Mucosa of descending colon (tissue), 3 donors: ENCODE measurements around the gene RHBDL1. TPM values are rescaled to one million over a fixed set of nuclear protein-coding genes. Genes with fewer than 3 reads are reported as not detected.

Experiments
- ATAC-seq: fragments of 200-7000 bp; cut with Tn5 transposase; one replicate; pipeline ENCODE4 v1.9.1; 2020; ENCODE audit warnings: mild to moderate bottlenecking, moderate library complexity
- DNase-seq, 3 donors: peaks; one replicate each; pipeline ENCODE4 v3.0.0-alpha.2; 2020
- H3K36me3 ChIP-seq: fragments of 200-600 bp; one replicate; pipeline ENCODE4 v1.8.0; 2021; ENCODE audit warnings: low read depth, mild to moderate bottlenecking
- H3K4me1 ChIP-seq: fragments of 200-600 bp; one replicate; pipeline ENCODE4 v1.8.0; 2021; ENCODE audit warnings: low read depth, mild to moderate bottlenecking
- H3K4me3 ChIP-seq: fragments of 200-600 bp; one replicate; pipeline ENCODE4 v1.8.0; 2021; ENCODE audit warnings: mild to moderate bottlenecking
- H3K9me3 ChIP-seq: fragments of 200-600 bp; one replicate; pipeline ENCODE4 v1.8.0; 2021; ENCODE audit warnings: mild to moderate bottlenecking
- intact Hi-C, 2 donors: fragments of 100-400 bp; cut with DNase I in 1 of 2; cut with micrococcal nuclease in 1 of 2; formaldehyde crosslinking; loops; one replicate each; pipeline versions ENCODE4 v1.11.0 to v1.11.1; 2022; cut with DNase I, micrococcal nuclease
- total RNA-seq, 3 donors: library from RNA; stranded (reverse); fragmentation: NEBNext Ultra II Directional in 2 of 3; extraction: Animal tissue kit (Norgen Biotek cat#: 25700) in 2 of 3; gene quantifications; one replicate each; pipeline versions ENCODE4 v1.2.1 to v1.2.4, GENCODE V29; 2021 to 2023
- TF ChIP-seq, protein P1 (sequence below): fragments of 200-600 bp; IDR thresholded peaks from one replicate; pipeline ENCODE4 v1.8.0; 2022; ENCODE audit warnings: antibody characterized with exemption, mild to moderate bottlenecking
- donor health status: DM: no; HTN: no; CAD: no; lungs with moderate emphysema.
- donor health status: DM: no; HTN: no; CAD: no.
- donor health status: DM: no; HTN: yes; CAD: no.

Gene RHBDL1
- total RNA-seq, 3 donors from 2014 or later, result 2.8 to 3.4 (median 3.0) TPM

DNA sequence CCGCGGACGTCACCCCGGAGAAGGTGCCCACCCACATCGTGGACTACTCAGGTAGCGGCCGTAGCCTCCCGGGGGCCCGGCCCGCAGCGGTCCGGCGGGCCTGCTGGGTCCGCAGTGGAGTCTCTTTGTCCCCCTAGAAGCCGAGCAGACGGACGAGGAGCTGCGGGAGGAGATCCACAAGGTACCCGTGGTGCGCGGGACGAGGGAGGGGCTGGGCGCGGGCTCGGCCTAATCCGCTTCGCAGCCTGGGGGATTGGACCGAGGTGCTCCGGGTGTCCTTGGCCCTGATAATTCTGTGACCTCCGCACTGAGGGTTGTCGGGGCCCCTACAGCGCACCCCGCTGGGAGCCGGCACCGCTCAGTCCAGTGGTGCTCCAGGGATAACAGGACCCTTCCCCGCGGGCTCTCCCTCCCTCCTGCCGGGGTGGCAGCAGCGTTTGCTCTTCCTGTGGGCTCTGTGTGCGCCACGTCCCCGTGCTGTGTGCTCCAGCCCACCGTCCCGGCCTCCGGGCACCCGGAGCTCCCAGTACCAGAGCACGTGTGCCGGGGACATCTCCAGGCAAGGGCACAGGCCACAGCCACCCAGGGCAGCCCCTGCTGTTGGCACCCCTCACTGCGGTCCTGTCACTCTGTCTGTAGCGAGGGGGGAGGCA lies 6.8 kb upstream of the RHBDL1 start:
- peak; percentile 25 for ATAC-seq
- peak overlapping the region; percentile 95 for H3K4me3 ChIP-seq
- TF ChIP-seq, protein P1, sequence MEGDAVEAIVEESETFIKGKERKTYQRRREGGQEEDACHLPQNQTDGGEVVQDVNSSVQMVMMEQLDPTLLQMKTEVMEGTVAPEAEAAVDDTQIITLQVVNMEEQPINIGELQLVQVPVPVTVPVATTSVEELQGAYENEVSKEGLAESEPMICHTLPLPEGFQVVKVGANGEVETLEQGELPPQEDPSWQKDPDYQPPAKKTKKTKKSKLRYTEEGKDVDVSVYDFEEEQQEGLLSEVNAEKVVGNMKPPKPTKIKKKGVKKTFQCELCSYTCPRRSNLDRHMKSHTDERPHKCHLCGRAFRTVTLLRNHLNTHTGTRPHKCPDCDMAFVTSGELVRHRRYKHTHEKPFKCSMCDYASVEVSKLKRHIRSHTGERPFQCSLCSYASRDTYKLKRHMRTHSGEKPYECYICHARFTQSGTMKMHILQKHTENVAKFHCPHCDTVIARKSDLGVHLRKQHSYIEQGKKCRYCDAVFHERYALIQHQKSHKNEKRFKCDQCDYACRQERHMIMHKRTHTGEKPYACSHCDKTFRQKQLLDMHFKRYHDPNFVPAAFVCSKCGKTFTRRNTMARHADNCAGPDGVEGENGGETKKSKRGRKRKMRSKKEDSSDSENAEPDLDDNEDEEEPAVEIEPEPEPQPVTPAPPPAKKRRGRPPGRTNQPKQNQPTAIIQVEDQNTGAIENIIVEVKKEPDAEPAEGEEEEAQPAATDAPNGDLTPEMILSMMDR, result no peak
- no peaks in the 10 kb centered on the region for H3K9me3 ChIP-seq
- peak in 1 of 3 donors; percentile 60 for DNase-seq
- intact Hi-C loops, result loop anchor here (10.0 kb wide), 1 partner anchor 94 kb away; no protein-coding TSS in a partner anchor
- H3K4me1 ChIP-seq, result peaks cover 8% of the 10 kb centered on the region
- peaks cover 13% of the 10 kb centered on the region for H3K36me3 ChIP-seq

DNA sequence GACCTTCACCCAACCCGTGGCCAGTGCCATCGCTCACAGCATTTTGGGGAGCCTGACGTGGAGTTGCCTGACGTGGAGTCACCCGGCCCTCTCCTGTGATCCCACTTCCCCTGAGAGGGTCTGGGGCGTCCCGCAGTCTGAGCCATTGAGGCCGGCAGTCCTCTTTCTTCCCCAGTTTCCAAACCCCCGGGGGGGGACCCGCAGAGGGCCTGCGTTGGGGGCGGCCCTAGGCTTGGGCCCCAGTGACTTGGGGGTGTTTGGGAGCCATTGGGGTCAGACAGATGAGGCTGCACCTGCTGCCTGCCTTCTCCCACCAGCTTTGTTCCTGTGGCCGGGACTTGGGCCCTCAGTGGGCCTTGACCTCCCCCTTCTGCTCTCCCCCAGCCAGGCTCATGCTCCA lies 5.8 kb upstream of the RHBDL1 start:
- peaks cover 8% of the 10 kb centered on the region for H3K4me1 ChIP-seq
- ATAC-seq (no peak), DNase-seq (no peak)
- intact Hi-C loops, result loop anchor here (10.0 kb wide), 1 partner anchor 95 kb away; no protein-coding TSS in a partner anchor
- TF ChIP-seq, protein P1, result no peak
- no peaks in the 10 kb centered on the region for H3K9me3 ChIP-seq
- peaks cover 13% of the 10 kb centered on the region for H3K36me3 ChIP-seq
- H3K4me3 ChIP-seq, result no peak overlapping the region

DNA sequence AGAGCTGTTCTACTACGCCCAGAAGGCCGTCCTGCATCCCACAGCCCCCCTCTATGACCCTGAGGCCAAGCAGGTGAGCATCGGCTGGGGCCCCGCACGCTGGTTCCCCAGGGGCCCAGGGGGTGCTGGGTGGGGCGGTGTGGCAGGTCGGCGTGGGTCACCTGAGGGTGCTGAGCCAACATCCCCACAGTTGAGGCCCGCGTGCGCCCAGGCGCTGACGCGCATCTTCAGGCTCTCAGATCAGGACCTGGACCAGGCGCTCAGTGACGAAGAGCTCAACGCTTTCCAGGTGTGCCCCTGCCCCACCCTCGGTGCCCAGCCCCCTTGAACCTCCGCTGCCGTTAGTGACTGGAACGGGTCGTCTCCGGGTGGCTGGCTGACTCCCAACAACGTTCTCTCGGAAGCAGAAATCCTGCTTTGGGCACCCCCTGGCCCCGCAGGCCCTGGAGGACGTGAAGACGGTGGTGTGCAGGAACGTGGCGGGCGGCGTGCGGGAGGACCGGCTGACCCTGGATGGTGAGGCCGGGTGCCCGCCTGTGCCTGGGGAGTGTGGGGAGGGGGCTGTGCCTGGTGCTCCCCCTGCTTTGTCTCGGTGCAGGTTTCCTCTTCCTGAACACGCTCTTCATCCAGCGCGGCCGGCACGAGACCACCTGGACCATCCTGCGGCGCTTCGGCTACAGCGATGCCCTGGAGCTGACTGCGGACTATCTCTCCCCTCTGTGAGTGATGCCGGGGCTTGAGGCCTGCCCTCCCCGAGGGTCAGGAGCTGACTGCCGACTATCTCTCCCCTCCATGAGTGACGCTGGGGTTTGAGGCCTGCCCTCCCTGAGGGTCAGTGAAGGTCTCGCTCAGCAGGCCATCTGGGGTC lies 4.8 kb upstream of the RHBDL1 start:
- intact Hi-C loops, result no loop called here
- no peak overlapping the region for H3K4me3 ChIP-seq
- TF ChIP-seq, protein P1, result no peak
- H3K9me3 ChIP-seq, result no peaks in the 10 kb centered on the region
- DNase-seq (no peak), ATAC-seq (no peak)
- peaks cover 16% of the 10 kb centered on the region for H3K4me1 ChIP-seq
- H3K36me3 ChIP-seq, result peaks cover 13% of the 10 kb centered on the region

DNA sequence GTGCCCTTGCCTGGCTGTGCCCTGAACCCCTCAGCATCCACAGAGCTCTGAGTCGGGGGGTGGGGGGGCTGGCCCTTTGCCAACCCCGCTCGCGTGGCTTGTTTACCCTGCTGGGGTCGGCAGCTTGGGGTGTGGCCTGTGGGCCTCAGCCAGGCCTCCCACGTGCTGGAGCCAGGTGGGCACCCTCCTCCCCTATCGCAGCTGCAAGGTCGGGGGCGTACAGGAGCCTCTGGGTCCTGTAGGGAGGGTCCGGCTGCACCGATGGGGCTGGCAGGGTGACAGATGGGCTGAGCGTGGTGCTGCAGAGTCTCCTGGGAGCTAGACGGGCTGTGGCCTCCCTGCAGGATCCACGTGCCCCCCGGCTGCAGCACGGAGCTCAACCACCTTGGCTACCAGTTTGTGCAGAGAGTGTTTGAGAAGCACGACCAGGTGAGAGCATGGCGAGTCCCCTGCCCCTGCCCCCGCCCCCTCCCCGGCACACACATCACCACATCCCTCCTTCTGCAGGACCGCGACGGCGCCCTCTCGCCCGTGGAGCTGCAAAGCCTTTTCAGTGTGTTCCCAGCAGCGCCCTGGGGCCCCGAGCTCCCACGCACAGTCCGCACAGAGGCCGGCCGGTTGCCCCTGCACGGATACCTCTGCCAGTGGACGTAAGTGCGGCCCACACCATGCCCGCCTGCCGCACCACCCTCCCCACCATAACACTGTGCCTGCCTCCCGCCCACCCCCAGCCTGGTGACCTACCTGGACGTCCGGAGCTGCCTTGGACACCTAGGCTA lies 3.9 kb upstream of the RHBDL1 start:
- H3K36me3 ChIP-seq, result peaks cover 13% of the 10 kb centered on the region
- H3K4me1 ChIP-seq, result peaks cover 24% of the 10 kb centered on the region

DNA sequence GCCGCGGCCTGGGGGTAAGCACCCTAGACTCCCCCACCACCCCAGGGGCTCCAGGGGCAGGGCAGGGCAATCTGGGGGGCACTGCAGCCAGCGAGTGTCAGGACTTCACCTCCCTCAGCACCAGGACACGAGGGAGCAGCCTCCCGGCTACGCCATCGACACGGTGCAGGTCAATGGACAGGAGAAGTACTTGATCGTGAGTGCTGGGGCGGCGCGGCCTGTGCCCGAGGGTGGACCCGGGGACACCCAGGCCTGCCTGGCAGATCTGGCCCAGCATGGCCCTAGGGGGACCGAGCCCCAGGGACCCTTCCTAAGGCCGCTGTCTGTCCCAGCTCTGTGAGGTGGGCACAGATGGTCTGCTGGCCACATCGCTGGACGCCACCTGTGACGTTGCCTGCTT lies 3.1 kb upstream of the RHBDL1 start:
- peaks cover 13% of the 10 kb centered on the region for H3K36me3 ChIP-seq
- DNase-seq (no peak), ATAC-seq (no peak)
- intact Hi-C loops, result no loop called here
- TF ChIP-seq, protein P1, result no peak
- peaks cover 33% of the 10 kb centered on the region for H3K4me1 ChIP-seq
- no peaks in the 10 kb centered on the region for H3K9me3 ChIP-seq
- no peak overlapping the region for H3K4me3 ChIP-seq

More for the DNA sequence above, 3.9 kb upstream of the RHBDL1 start:
- intact Hi-C loops, result no loop called here
- TF ChIP-seq, protein P1, result no peak
- ATAC-seq, result no peak
- Histone ChIP-seq H3K9me3 (no peaks in the 10 kb centered on the region), H3K4me3 (no peak overlapping the region)
- DNase-seq, result no peak
